Osteocyte (in vitro differentiated cells): ENCODE measurements around the gene ZC3H15. TPM values are rescaled to one million over a fixed set of nuclear protein-coding genes. Genes with fewer than 3 reads are reported as not detected.
A peak's percentile ranks its signal among the peaks of the same experiment; 100 is the strongest.

Source experiments
- DNase-seq: peaks from one replicate; pipeline ENCODE4 v3.0.0; 2021; ENCODE audit warnings: mixed read lengths; ENCODE audit not compliant: unreplicated experiment; ENCODE audit errors: extremely low spot score
- H3K27ac Mint-ChIP-seq: one replicate; pipeline ENCODE4 v1.8.0; 2021; ENCODE audit warnings: mild to moderate bottlenecking, mixed read lengths; ENCODE audit not compliant: unreplicated experiment
- H3K27me3 Mint-ChIP-seq: one replicate; pipeline ENCODE4 v1.8.0; 2021; ENCODE audit warnings: mixed read lengths; ENCODE audit not compliant: unreplicated experiment
- H3K36me3 Mint-ChIP-seq: one replicate; pipeline ENCODE4 v1.8.0; 2021; ENCODE audit warnings: mixed read lengths; ENCODE audit not compliant: unreplicated experiment
- H3K4me1 Mint-ChIP-seq: one replicate; pipeline ENCODE4 v1.8.0; 2021; ENCODE audit warnings: mixed read lengths; ENCODE audit not compliant: unreplicated experiment
- H3K4me3 Mint-ChIP-seq: one replicate; pipeline ENCODE4 v1.8.0; 2021; ENCODE audit warnings: mild to moderate bottlenecking, moderate library complexity, mixed read lengths; ENCODE audit not compliant: unreplicated experiment
- H3K9me3 Mint-ChIP-seq: one replicate; pipeline ENCODE4 v1.8.0; 2021; ENCODE audit warnings: mixed read lengths; ENCODE audit not compliant: unreplicated experiment
- total RNA-seq: library from RNA; stranded (reverse); gene quantifications from 2 replicates; pipeline ENCODE4 v1.2.1, GENCODE V29; 2021
- TF ChIP-seq, protein P1 (sequence below): fragments of 200-600 bp; sonication (generic); IDR thresholded peaks from 2 replicates; pipeline ENCODE4 v1.5.0; 2021; ENCODE audit warnings: antibody characterized with exemption, mild to moderate bottlenecking, moderate library complexity

Gene ZC3H15
- total RNA-seq, 1 donor from 2014 or later, result 43.7 TPM

DNA sequence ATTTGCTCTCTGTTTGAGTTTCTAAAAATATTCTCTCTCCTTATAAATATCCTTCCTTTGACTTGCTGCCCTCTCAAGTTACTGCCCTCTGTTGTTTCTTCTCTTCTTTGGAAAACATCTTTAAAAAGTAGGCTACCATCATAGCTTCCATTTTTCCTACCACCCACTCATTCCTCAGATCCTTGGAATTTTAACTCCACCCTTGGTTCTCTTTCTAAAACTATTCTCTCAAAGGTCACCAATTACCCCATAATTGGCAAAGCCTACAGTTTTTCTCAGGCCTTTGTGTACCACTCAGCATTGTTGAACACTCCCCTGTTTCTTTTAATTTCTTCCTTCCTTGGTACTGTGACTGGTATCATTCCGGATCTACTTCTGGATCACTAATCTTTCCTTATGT lies 60.8 kb downstream of the ZC3H15 start:
- H3K4me3 Mint-ChIP-seq, result no peak overlapping the region
- H3K27ac Mint-ChIP-seq, result no peak overlapping the region
- H3K4me1 Mint-ChIP-seq, result peaks cover 14% of the 10 kb centered on the region
- H3K36me3 Mint-ChIP-seq, result no peaks in the 10 kb centered on the region
- no peak for DNase-seq
- H3K9me3 Mint-ChIP-seq, result no peaks in the 10 kb centered on the region
- TF ChIP-seq, protein P1, sequence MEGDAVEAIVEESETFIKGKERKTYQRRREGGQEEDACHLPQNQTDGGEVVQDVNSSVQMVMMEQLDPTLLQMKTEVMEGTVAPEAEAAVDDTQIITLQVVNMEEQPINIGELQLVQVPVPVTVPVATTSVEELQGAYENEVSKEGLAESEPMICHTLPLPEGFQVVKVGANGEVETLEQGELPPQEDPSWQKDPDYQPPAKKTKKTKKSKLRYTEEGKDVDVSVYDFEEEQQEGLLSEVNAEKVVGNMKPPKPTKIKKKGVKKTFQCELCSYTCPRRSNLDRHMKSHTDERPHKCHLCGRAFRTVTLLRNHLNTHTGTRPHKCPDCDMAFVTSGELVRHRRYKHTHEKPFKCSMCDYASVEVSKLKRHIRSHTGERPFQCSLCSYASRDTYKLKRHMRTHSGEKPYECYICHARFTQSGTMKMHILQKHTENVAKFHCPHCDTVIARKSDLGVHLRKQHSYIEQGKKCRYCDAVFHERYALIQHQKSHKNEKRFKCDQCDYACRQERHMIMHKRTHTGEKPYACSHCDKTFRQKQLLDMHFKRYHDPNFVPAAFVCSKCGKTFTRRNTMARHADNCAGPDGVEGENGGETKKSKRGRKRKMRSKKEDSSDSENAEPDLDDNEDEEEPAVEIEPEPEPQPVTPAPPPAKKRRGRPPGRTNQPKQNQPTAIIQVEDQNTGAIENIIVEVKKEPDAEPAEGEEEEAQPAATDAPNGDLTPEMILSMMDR, result no peak
- H3K27me3 Mint-ChIP-seq, result no peaks in the 10 kb centered on the region

DNA sequence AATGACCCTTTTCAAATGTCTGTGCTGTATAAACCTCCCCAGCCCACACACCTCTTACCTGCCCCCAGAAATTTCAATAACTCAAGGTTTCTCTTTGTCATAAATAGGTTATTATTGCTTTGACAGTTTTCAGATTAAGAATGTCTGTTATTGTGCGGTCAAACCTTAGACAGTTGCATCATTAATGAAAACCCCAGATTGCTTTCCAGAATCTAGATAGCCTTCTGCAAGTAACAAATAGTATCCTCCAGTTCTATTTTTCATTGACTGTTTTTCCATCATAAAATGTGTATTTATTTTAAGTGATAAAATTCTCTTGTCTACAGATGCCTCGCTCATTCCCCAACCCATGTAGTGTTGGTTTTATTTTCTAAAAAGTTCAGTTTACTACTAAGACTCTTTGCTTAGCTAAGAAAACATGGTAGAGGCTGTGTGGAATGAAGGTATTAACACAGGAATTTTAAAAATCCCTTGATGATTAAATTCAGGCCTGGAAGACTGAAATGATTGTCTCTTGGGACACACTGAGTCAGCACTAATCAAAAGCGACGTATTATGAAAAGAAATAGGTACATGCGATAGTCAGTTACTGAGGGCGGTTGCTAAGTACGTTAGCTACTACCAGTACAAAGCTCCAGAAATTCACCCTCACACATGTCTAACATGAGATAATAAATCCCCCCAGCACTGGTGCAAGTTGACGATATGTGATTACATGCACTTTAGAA lies 65.4 kb downstream of the ZC3H15 start:
- Mint-ChIP-seq H3K27ac (peak overlapping the region; percentile 56), H3K36me3 (no peaks in the 10 kb centered on the region), H3K27me3 (no peaks in the 10 kb centered on the region), H3K9me3 (no peaks in the 10 kb centered on the region), H3K4me1 (peaks cover 14% of the 10 kb centered on the region), H3K4me3 (peak overlapping the region; percentile 16)
- no peak for DNase-seq
- TF ChIP-seq, protein P1, result no peak

DNA sequence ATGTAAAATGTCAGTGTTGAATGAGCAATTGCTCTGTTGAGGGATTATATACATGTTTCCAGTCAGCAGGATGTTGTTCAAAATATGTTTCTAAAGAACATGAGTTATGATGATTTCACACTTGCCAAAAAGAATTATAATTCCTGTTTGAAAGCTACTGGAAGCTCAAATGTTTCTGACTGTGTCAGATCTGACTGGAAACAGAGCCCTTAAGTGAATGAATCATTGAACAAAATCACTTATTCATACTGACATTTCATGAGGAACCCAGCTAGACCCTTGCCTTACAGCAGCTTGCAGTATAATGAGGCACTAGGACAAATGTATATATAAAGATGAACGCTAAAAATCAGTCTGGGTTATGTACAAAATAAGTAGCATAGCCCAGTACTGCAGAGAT lies 68.4 kb downstream of the ZC3H15 start:
- Mint-ChIP-seq H3K4me1 (peaks cover 14% of the 10 kb centered on the region), H3K27ac (no peak overlapping the region), H3K4me3 (no peak overlapping the region), H3K27me3 (no peaks in the 10 kb centered on the region), H3K9me3 (no peaks in the 10 kb centered on the region), H3K36me3 (no peaks in the 10 kb centered on the region)
- DNase-seq, result no peak
- TF ChIP-seq, protein P1, result no peak

DNA sequence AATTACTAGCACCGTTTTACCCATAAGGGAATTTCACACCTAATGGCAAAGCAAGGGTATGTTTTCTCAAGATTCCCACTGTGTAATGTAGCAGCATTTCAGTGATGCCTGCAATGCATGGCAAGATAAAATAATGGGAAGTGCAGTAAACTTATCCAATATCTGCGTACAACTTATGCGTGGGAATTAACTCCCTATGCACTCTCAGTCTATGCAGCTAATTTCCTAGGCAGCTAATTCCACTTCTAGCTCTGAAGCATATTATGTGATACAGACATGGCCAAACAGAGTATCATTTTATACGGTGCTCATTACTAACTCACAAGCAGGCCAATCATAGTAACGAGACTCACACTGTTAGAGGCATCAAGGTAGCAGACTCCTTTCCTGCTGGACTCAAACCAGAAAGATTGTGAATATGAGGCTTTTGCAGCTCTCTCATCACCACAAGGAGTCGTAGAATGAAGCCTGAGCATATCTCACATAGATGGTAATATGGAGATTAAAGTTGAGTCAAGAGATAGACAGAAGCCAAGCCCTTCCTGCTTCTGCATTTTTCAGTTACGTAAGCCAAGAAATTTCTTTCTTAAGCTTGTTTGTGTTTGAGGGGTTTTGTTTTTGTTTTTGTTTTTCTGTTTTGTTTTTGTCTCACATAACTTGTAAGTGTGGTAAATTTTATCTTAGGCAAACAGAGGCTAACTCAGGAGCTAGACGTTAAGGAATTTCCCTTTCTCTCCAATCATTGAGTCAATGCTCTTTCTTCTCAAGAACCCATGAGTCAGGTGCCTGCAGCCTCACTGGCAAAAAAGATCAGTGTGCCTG lies 69.0 kb downstream of the ZC3H15 start:
- Mint-ChIP-seq H3K27me3 (no peaks in the 10 kb centered on the region), H3K4me3 (no peak overlapping the region), H3K9me3 (no peaks in the 10 kb centered on the region), H3K27ac (no peak overlapping the region), H3K4me1 (peaks cover 14% of the 10 kb centered on the region), H3K36me3 (no peaks in the 10 kb centered on the region)
- TF ChIP-seq, protein P1, result no peak
- no peak for DNase-seq
